ENCODE measurements around the gene MSRB3.

GRCh38 chr12:65449400-65449799 lies 170.9 kb downstream of the MSRB3 start:
- TF ChIP-seq CTCF (IDR thresholded peaks at IDR 0.05) (no peak), POLR2A (IDR thresholded peaks at IDR 0.05) (no peak)
